ENCODE measurements around the gene LENEP.

DNA sequence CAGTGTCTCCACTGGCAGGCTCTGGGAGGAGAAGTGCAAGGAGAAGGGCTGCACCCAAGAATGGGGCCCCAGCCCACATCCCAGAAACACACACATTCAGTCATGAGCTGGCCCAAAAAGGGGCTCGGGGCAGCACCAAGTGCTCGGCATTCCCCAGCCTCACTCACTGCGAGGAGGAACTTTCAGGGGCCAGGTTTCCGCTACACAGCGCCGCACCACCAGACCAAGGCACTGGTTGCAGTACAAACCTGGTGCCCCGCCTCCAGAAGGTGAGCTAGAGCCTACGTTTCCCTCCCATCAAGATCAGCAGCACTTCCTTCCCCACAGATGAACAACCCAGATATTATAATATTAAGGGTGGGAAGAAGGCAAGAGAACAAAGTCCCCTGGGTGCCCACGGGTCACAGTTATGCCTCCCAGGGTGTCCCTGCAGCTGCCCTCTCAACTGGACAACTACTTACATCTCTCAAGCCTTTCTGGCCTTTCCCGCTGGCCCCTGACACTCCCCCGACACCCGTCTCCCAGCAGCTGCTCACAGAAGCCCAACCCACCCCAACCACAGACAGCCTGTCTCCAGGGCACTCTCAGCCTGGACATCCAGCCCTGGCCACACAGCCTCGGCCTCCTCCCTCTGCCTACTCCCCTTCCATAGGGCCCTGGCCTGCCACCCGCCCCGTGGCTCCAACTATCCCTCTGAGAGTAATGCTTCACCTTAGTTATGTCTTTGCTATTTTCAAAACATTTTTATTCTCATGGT is 41.3 kb upstream of the LENEP start:
- TF ChIP-seq, protein P1, sequence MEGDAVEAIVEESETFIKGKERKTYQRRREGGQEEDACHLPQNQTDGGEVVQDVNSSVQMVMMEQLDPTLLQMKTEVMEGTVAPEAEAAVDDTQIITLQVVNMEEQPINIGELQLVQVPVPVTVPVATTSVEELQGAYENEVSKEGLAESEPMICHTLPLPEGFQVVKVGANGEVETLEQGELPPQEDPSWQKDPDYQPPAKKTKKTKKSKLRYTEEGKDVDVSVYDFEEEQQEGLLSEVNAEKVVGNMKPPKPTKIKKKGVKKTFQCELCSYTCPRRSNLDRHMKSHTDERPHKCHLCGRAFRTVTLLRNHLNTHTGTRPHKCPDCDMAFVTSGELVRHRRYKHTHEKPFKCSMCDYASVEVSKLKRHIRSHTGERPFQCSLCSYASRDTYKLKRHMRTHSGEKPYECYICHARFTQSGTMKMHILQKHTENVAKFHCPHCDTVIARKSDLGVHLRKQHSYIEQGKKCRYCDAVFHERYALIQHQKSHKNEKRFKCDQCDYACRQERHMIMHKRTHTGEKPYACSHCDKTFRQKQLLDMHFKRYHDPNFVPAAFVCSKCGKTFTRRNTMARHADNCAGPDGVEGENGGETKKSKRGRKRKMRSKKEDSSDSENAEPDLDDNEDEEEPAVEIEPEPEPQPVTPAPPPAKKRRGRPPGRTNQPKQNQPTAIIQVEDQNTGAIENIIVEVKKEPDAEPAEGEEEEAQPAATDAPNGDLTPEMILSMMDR (IDR thresholded peaks at IDR 0.05): no peak
- TF ChIP-seq POLR2A (IDR thresholded peaks at IDR 0.05) (no peak), POLR2AphosphoS5 (IDR thresholded peaks at IDR 0.05) (no peak)
